Endothelial cell of umbilical vein (primary cell): ENCODE results near the gene PRKAB1. TPM values are rescaled to one million over a fixed set of nuclear protein-coding genes. Genes with fewer than 3 reads are reported as not detected.

Experiments
- BruUV-seq: library from RNA; stranded (reverse); fragments of 400-500 nt; replicated peaks from 2 replicates; lab custom pipeline; 2021; lab: Mats Ljungman, UMichigan
- CTCF ChIA-PET: fragments of 300-600, 350-600 bp; sonication (Branson Sonifier 250); formaldehyde crosslinking; loops from one replicate; lab custom pipeline; 2021; ENCODE audit warnings: antibody characterized with exemption, inconsistent platforms; lab: Charles Lee
- POLR2A ChIA-PET: fragments of 300-600, 350-600 bp; sonication (Branson Sonifier 250); formaldehyde crosslinking; loops from one replicate; lab custom pipeline; 2021; ENCODE audit warnings: antibody characterized with exemption, inconsistent platforms; lab: Charles Lee
- DNase-seq: peaks from one replicate; pipeline ENCODE4 v3.0.0-alpha.2; 2011; ENCODE audit warnings: low read depth, low spot score
- FAIRE-seq: peaks from 2 replicates; lab custom pipeline; 2011; peaks lifted over from hg19 to GRCh38; lab: Jason Lieb, UNC
- H2AFZ ChIP-seq: 2 replicates; pipeline ENCODE4 v1.6.0; 2012; ENCODE audit warnings: low read depth, low read length, control low read depth, inconsistent platforms
- H3K27ac ChIP-seq: 2 replicates; pipeline ENCODE4 v1.5.1; 2011; ENCODE audit warnings: low read depth, mild to moderate bottlenecking, control low read depth, low read length, moderate library complexity; ENCODE audit not compliant: insufficient read depth
- H3K27me3 ChIP-seq, 2 experiments: 2 replicates each; pipeline versions ENCODE4 v1.6.0 to v1.6.1; 2011; ENCODE audit warnings: low read length in 2 of 2, mixed read lengths in 1 of 2; ENCODE audit not compliant: control insufficient read depth in 2 of 2, insufficient read depth in 2 of 2
- H3K36me3 ChIP-seq, 2 experiments: 2 replicates in 1 of 2; 3 replicates in 1 of 2; pipeline ENCODE4 v1.5.1; 2011; ENCODE audit warnings: low read length in 2 of 2, mild to moderate bottlenecking in 1 of 2, moderate library complexity in 1 of 2; ENCODE audit not compliant: control insufficient read depth in 2 of 2, insufficient read depth in 2 of 2; ENCODE audit errors: extremely low read depth in 1 of 2
- H3K4me1 ChIP-seq: 3 replicates; pipeline ENCODE4 v1.5.1; 2011; ENCODE audit warnings: mild to moderate bottlenecking, low read length; ENCODE audit not compliant: control insufficient read depth, insufficient read depth; ENCODE audit errors: extremely low read depth
- H3K4me2 ChIP-seq: 2 replicates; pipeline ENCODE4 v1.6.1; 2011; ENCODE audit warnings: low read length, control low read depth, mixed read lengths; ENCODE audit not compliant: insufficient read depth
- H3K4me3 ChIP-seq, 3 experiments: fragments of 200-600 bp in 1 of 3; sonication (generic), shearing (Covaris generic) in 1 of 3; replicated peaks in 1 of 3; 2 replicates each; pipeline ENCODE4 v1.5.1; 2011 to 2016; ENCODE audit warnings: control low read depth in 3 of 3, low read length in 3 of 3, mild to moderate bottlenecking in 2 of 3, inconsistent platforms in 1 of 3, low read depth in 1 of 3, moderate library complexity in 1 of 3; ENCODE audit not compliant: insufficient read depth in 1 of 3
- H3K79me2 ChIP-seq: 2 replicates; pipeline ENCODE4 v1.6.0; 2012; ENCODE audit warnings: low read length, inconsistent platforms; ENCODE audit not compliant: control insufficient read depth, insufficient read depth
- H3K9ac ChIP-seq: replicated peaks from 2 replicates; pipeline ENCODE3; 2011; ENCODE audit warnings: low read length, control low read depth; ENCODE audit not compliant: insufficient read depth; ENCODE audit errors: extremely low read depth
- H3K9me1 ChIP-seq: replicated peaks from 3 replicates; pipeline ENCODE4 v1.6.0; 2011; ENCODE audit warnings: mild to moderate bottlenecking, low read length; ENCODE audit not compliant: control insufficient read depth, insufficient read depth; ENCODE audit errors: extremely low read depth
- H3K9me3 ChIP-seq: replicated peaks from 2 replicates; pipeline ENCODE4 v1.5.1; 2012; ENCODE audit warnings: low read length, inconsistent platforms; ENCODE audit not compliant: control insufficient read depth, insufficient read depth
- H4K20me1 ChIP-seq: replicated peaks from 2 replicates; pipeline ENCODE3; 2011; ENCODE audit warnings: mild to moderate bottlenecking, low read length; ENCODE audit not compliant: control insufficient read depth, insufficient read depth; ENCODE audit errors: extremely low read depth
- CTCF ChIP-seq, 2 donors: IDR thresholded peaks; 1 replicate in 1 of 2; 2 replicates in 1 of 2; pipeline ENCODE4 v1.5.1; 2011; ENCODE audit warnings: low read length in 2 of 2, mild to moderate bottlenecking in 2 of 2, moderate library complexity in 2 of 2, control low read depth in 1 of 2, inconsistent platforms in 1 of 2, low read depth in 1 of 2; ENCODE audit not compliant: insufficient read depth in 1 of 2; ENCODE audit errors: extremely low read depth in 1 of 2
- EZH2 ChIP-seq: IDR thresholded peaks from 2 replicates; pipeline ENCODE4 v1.6.1; 2012; ENCODE audit warnings: borderline replicate concordance, low read depth, mild to moderate bottlenecking, moderate library complexity, low read length, inconsistent platforms; ENCODE audit not compliant: severe bottlenecking
- FOS ChIP-seq: IDR thresholded peaks from 2 replicates; pipeline ENCODE4 v1.6.1; 2011; ENCODE audit warnings: mild to moderate bottlenecking, low read length, moderate library complexity, borderline replicate concordance; ENCODE audit not compliant: insufficient read depth
- GATA2 ChIP-seq: IDR thresholded peaks from 2 replicates; pipeline ENCODE4 v1.7.0; 2011; ENCODE audit warnings: low read depth, mild to moderate bottlenecking, moderate library complexity, mixed read lengths, low read length; ENCODE audit not compliant: insufficient read length, insufficient read depth
- JUN ChIP-seq: IDR thresholded peaks from 2 replicates; pipeline ENCODE4 v1.6.1; 2011; ENCODE audit warnings: borderline replicate concordance, low read depth; ENCODE audit not compliant: insufficient read length, insufficient read depth
- MAX ChIP-seq: IDR thresholded peaks from 2 replicates; pipeline ENCODE4 v1.6.1; 2011; ENCODE audit not compliant: insufficient read depth, insufficient read length
- MYC ChIP-seq: IDR thresholded peaks from one replicate; pipeline ENCODE4 v1.6.1; 2011; ENCODE audit warnings: mild to moderate bottlenecking, low read depth, low read length
- POLR2A ChIP-seq: IDR thresholded peaks from 2 replicates; pipeline ENCODE4 v1.6.1; 2012; ENCODE audit warnings: low read depth, mild to moderate bottlenecking, control low read depth, low read length
- POLR2AphosphoS5 ChIP-seq: IDR thresholded peaks from 2 replicates; pipeline ENCODE4 v1.6.1; 2012; ENCODE audit warnings: low read depth, mild to moderate bottlenecking, control low read depth, low read length, moderate library complexity; ENCODE audit not compliant: insufficient read depth
- dilution Hi-C: fragments of 300-500 bp; cut with MboI; formaldehyde crosslinking; loops from one replicate; pipeline ENCODE4 v1.15.0; 2019; ENCODE audit warnings: low sequenced_read_pairs; ENCODE audit not compliant: extremely low pct_ligation_motif_present
- intact Hi-C: fragments of 100-400 bp; cut with micrococcal nuclease; formaldehyde crosslinking; loops from one replicate; pipeline ENCODE4 v1.10.0; 2022
- polyA plus RNA-seq, 4 experiments: library from polyadenylated mRNA; depleted of rRNA in 3 of 4; stranded (reverse) in 3 of 4; unstranded in 1 of 4; fragments of >200 nt; gene quantifications; 2 replicates each; pipeline versions ENCODE4 v1.2.1 to v1.2.3, GENCODE V29; 2011 to 2012; ENCODE audit warnings: missing spikeins in 1 of 4
- total RNA-seq: library from RNA; stranded (reverse); gene quantifications from 2 replicates; pipeline ENCODE4 v1.2.3, GENCODE V29; 2021

PRKAB1 gene
- total and polyA plus RNA-seq, 2 donors (not counting 3 experiments of a cell fraction or from before 2014, with no cell fraction given): 23.1 to 27.0 TPM

- no peaks in the 10 kb centered on the region for H3K9me1 ChIP-seq
- H3K27ac ChIP-seq: no peak overlapping the region
- H3K79me2 ChIP-seq: no peaks in the 10 kb centered on the region
- ChIA-PET CTCF (interaction anchor here (2.0 to 2.5 kb wide), 3 partner anchors 12 to 70 kb away, joined by 7 to 14 read pairs (median 9); no protein-coding TSS in a partner anchor), POLR2A (interaction anchor here (0.6 kb wide), 1 partner anchor 12 kb away, joined by 4 read pairs; no protein-coding TSS in a partner anchor)
- intact Hi-C loops: no loop called here
- H3K9me3 ChIP-seq: no peaks in the 10 kb centered on the region
- no peak for FAIRE-seq
- no peaks in the 10 kb centered on the region for H3K27me3 ChIP-seq
- no peak for DNase-seq
- no peak overlapping the region for H3K4me2 ChIP-seq
- dilution Hi-C loops: no loop called here
- no TSS peak for BruUV-seq
- no peak overlapping the region for H2AFZ ChIP-seq
- H3K4me1 ChIP-seq: peaks cover 10% of the 10 kb centered on the region
- H3K9ac ChIP-seq: no peak overlapping the region
- H3K36me3 ChIP-seq: no peaks in the 10 kb centered on the region
- H4K20me1 ChIP-seq: no peaks in the 10 kb centered on the region
- TF ChIP-seq POLR2A: no peak
- TF ChIP-seq JUN: no peak
- TF ChIP-seq FOS: no peak
- TF ChIP-seq MAX: no peak
- no peak for TF ChIP-seq POLR2AphosphoS5
- TF ChIP-seq EZH2: no peak
- TF ChIP-seq CTCF (IDR thresholded peaks at IDR 0.05; ENCODE audit: extremely low read depth in 1 of 2, insufficient read depth in 1 of 2, low read depth in 1 of 2, low read length in 2 of 2): no peak
- TF ChIP-seq MYC: no peak
- TF ChIP-seq GATA2: no peak
- no peak overlapping the region for H3K4me3 ChIP-seq
These were observed 43.1 kb downstream of the PRKAB1 start for GRCh38 chr12:119710965-119711551.
